GDM1 (cell line): ENCODE results near the gene TSHZ3.

Experiments used
- DNase-seq: peaks from one replicate; lab custom pipeline; 2025; lab: John Stamatoyannopoulos, UW

Gene TSHZ3

DNA sequence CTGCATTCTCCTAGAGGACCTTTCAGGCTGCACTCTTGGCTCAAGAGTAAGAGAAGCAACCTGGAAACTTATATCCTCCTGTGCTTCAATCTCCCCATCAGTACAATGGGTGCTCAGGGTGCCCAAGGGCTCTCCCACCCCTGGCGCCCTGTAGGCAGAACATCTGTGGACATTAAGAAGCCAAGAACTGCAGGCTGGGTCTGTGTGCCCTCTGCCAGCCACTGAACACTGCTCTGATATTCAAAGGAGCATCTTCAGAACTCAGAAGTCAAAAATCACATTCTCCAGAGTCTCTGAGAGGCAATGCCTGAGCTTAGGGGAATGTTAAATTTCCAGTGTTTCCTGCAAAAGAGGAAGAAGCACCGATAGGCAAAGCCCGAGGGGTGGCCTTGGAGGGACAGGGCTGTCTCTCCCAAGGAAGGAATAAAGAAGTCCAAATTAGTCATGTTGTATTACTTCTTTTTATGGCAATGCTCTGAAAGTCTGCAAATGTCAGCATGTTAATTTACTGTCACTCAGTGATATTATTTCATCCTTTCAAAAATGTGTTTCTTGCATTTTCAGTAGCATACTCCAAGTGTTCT lies 88.1 kb downstream of the TSHZ3 start:
- no peak for DNase-seq

GRCh38 chr19:31260171-31260933 lies 88.9 kb downstream of the TSHZ3 start:
- no peak for DNase-seq

- DNase-seq, result no peak
Measured at GRCh38 chr19:31258211-31259052, 90.8 kb downstream of the TSHZ3 start.

DNA sequence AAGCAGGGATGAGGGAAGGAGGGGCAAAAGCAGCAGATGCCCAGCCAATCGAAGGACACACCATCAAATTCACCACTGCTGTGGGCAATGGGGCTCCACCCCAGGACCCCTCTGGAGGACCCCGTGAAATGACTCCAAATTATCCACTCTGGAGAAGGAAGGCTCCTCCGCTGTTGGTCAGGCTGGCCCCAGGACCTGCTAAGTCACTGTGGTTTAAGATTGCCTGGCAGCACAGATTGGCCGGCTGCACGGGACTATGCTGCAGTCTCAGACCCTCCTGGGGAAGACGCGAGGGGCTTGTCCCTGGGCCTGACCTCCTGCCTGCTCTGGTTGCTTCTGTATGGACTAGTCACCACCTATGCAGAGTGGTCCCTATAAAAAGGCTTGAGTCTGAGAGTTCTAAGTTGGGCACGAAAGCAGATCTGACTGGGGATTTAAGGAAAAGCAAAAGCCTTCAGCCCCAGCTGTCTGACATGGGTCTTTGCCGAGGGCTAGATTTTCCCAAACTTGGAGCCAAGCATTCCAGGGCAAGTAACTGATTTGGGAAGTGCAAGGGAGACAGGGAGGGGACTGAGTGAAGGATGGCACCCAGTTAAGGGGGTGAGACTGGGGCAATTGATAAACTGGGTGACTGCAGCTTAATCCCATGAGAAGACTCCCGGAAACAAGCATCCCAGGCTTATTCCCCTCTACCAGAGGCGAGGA lies 91.7 kb downstream of the TSHZ3 start:
- DNase-seq, result no peak

DNA sequence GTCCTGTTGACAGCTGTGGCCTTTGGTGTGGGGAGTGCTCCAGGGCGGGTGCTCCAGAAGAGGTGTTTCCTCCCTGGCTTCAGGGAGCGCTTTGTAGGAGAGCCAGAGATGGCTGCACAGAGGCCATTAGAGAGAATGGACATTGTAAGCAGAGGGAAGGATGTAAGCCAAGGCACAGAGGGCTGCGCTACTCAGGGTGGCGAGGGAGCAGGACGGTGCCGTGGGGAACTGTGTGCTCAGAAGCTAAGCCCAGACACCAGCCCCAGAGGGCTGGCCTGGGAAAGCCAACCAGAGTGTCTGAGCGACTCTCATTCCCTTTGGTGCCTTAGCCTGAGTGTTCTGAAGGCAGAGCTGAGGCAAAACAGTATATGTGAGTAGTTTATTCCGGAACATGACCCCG lies 92.2 kb downstream of the TSHZ3 start:
- DNase-seq, result no peak

DNA sequence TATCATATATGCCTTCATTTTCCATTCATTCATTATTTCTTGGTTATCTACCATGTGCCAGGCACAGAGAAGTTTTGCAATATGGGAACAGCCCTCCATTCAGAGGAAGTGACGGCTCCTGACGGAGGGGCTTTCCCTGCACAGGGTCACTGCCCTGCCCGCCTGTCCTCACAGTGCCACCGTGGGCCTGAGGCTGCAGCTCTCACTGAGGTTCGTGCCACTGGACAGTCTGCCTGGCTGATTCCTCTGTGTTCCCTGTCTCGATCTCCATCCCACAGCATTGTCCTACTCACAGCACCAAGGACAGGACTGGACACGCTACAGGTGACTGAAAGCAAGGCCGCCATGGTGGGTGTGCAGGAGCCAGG lies 92.7 kb downstream of the TSHZ3 start:
- DNase-seq, result no peak

- no peak for DNase-seq
Measured at GRCh38 chr19:31255831-31256592, 93.2 kb downstream of the TSHZ3 start.

GRCh38 chr19:31255174-31255799 lies 93.9 kb downstream of the TSHZ3 start:
- DNase-seq, result no peak

DNA sequence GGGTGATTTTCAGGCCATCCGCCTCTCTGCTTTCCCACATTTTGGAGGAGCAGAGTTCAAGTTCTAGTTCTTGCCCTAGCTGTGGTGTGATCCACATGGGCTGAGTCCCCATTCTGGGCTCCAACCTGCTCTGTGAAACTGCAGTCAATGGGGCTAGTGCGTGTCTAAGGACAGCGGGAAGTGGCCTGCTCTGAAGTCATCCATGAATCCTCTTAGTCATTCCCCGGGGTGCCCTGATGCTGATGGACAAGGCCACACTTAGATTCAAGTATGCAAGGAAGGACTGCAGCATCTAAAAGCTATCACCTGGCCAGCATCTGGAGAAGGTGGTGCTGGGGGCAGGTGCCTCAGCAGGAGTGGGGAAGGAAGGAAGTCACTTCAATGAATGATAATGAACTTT lies 94.6 kb downstream of the TSHZ3 start:
- no peak for DNase-seq

DNA sequence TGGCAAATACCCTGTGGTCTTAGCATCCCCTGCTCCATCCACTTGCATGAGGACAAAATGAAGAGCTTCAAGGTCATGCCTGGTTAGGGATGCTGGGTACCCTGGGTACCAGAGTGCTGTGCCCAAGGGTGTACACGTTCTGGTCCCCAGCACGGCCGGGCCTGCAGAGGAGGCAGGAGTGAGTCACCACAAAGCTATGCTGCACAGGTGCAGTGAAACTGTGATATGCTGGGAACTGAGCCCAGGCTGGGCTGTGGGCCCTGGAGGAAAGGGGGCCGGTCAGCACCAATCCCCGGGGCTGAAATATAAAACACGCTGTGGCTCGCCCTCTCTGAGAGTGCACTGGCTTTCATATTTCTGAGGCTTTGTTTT lies 95.1 kb downstream of the TSHZ3 start:
- DNase-seq, result no peak

DNA sequence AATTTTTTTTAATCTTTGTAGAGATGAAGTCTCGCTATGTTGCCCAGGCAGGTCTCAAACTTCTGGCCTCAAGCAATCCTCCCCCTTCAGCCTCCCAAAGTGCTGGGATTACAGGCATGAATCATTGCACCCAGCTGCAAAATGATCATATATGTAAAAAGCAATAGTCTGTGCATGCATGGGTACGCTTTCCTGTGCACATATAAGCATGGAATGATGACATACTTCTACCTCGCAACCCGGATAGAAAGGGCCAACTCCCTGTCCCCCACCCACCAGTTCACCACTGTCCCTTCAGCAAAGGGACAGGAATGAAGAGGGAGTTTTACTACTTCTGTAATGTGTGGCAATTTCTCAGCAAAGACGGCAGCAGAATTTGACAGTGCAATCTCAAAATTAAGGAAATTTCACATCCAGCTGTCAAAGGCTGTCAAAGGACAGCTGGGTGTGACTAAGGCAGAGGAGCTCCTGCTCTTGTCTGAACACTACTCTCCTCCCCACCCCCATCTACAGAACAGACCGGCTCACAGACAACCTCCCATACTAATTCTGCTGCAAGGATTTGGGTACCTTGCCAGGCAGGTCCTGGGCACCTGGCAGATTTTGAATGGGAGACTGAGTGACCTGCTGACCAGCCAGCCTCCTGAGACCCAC lies 95.6 kb downstream of the TSHZ3 start:
- no peak for DNase-seq

- no peak for DNase-seq
Measured at GRCh38 chr19:31252441-31252840, 96.8 kb downstream of the TSHZ3 start.

DNA sequence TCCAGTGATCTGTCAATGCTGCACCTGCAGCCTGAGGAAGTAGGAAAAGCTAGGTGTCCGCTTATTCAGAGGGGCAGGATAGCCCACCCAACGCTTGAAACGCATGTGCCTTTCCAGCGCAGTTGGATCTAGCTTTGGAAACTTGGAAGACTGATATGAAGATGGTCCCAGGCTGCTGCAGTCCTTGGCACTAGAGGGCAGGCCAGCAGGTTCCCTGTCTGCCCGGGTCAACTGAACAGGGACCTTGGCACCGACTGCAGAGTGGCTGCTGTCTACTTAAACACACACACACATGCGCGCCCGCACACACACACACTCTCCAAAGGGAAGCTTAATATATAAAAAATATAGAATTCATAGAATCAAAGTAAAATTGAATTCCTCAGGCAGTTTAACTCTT lies 100.0 kb downstream of the TSHZ3 start:
- DNase-seq, result no peak

GRCh38 chr19:31235806-31236205 lies 113.4 kb downstream of the TSHZ3 start:
- no peak for DNase-seq

DNA sequence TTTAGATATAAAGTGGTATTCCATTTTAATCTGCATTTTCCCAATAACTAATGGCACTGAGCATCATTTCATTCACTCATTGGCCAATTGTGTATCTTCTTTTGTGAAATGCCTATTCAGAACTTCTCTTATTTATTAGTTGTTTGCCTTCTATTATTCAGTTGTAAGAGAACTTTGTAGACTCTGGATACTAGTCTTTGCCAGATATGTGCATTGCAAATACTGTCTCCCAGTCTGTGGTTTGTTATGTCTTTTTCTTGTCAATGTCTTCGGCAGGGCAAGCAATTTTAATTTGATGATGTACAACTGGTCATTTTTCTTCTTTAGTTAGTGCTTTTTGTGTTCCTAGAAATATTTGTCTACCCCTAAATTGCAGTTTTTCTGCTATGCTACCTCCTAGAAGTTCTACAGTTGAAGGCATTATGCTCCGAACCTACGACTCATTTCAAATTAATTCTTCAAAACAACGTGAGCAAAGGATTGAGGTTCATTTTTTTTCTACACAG lies 115.9 kb downstream of the TSHZ3 start:
- no peak for DNase-seq

DNA sequence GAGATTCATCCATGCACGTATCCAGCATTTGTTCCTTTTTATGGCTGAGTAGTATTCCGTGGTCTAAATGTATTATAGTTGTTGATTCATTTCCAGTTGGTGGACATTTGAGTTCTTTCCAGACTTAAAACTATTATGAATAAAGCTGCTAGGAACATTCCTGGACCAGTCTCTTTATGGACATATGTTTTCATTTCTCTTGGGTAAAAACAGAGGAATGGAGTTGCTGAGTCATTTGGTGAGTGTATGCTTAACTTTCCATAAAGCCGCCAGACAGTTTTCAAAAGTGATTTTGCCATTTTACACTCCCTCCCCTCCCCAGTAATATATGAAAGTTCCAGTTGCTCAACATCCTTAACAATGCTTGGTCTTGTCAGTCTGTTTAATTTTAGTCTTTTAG lies 116.4 kb downstream of the TSHZ3 start:
- no peak for DNase-seq

DNA sequence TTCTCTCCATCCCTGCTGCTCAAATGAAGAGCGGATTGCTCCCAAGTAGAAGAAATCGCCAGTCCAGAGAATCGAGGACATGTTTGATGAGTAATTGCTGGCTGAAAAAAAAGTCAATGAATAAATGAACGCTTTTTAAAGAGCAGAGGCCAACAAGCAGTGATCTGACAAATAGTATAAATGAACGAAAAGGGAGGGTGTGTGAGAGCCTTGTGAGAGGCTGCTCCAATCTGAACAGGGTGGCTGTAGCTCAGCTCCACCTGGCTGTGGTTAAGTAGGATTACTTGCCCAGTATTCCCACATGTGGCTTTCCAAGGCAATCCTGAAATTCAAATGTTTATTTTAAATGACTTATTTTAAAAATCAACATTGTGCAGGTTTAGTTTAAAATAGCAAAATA lies 117.1 kb downstream of the TSHZ3 start:
- DNase-seq, result no peak

- no peak for DNase-seq
Measured at GRCh38 chr19:31231237-31231636, 118.0 kb downstream of the TSHZ3 start.

GRCh38 chr19:31226151-31226935 lies 122.9 kb downstream of the TSHZ3 start:
- DNase-seq, result no peak
